ENCODE measurements around the gene EML1. TPM values are rescaled to one million over a fixed set of nuclear protein-coding genes. Genes with fewer than 3 reads are reported as not detected.

The EML1 gene
- total and polyA plus RNA-seq, 10 donors = 1.8 to 15.5 (median 6.0) TPM

DNA sequence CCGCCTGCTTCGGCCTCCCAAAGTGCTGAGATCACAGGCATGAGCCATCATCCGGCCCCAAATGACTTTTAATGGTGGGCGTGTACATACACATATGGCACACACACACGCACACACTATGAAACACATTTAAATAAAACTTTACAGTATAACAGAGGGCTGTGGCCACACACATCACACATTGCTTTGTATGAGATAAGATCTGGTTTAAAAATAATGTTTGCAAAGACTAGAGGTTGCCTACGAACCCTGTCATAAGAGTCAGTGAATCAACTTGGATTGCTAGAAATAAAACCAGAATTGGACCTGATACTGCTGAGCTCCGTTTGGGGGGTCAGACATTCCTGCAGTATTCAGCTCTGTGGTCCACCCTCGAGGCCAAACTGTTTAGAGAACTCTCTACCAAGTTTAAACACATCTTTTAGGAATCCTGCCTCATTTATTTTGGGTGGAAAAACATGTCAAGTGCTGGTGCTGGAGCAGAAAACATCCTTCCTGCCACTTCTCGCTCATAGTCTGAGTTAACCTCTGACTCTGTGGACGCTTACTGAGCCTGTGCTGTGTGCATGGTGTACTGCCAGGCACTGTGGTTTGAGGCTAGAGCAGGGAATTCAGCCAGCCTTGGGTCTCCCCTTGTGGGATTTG, 47.8 kb upstream of the EML1 start:
- intact Hi-C loops (cut with DNase I; ENCODE audit: low total_unique reads) = no loop called here
- Histone ChIP-seq H3K9me3 (no peaks in the 10 kb centered on the region), H3K4me1 (peaks cover 5 to 34% (median 18%) of the 10 kb centered on the region in 6 donors), H3K27me3 (replicated peaks in 1 of 7) (peaks cover 0 to 14% (median 0%) of the 10 kb centered on the region in 7 donors), H3K4me3 (no peak overlapping the region), H3K36me3 (no peaks in the 10 kb centered on the region), H3K27ac (peak overlapping the region in 5 of 8 donors; percentile 23 to 71 (median 58))
- DNase-seq = no peak
- TF ChIP-seq, protein P1, sequence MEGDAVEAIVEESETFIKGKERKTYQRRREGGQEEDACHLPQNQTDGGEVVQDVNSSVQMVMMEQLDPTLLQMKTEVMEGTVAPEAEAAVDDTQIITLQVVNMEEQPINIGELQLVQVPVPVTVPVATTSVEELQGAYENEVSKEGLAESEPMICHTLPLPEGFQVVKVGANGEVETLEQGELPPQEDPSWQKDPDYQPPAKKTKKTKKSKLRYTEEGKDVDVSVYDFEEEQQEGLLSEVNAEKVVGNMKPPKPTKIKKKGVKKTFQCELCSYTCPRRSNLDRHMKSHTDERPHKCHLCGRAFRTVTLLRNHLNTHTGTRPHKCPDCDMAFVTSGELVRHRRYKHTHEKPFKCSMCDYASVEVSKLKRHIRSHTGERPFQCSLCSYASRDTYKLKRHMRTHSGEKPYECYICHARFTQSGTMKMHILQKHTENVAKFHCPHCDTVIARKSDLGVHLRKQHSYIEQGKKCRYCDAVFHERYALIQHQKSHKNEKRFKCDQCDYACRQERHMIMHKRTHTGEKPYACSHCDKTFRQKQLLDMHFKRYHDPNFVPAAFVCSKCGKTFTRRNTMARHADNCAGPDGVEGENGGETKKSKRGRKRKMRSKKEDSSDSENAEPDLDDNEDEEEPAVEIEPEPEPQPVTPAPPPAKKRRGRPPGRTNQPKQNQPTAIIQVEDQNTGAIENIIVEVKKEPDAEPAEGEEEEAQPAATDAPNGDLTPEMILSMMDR (IDR thresholded peaks at IDR 0.05 in 8 of 11, conservative IDR thresholded peaks at IDR 0.05 in 3 of 11) = no peak
- TF ChIP-seq POLR2A (IDR thresholded peaks at IDR 0.05) (no peak), POLR2AphosphoS5 (IDR thresholded peaks at IDR 0.05) (peak in 1 of 3 donors; percentile 5)
- 56 to 65% (median 60%) methylated on average over 10 of the region's 10 CpGs for WGBS, 5 donors

DNA sequence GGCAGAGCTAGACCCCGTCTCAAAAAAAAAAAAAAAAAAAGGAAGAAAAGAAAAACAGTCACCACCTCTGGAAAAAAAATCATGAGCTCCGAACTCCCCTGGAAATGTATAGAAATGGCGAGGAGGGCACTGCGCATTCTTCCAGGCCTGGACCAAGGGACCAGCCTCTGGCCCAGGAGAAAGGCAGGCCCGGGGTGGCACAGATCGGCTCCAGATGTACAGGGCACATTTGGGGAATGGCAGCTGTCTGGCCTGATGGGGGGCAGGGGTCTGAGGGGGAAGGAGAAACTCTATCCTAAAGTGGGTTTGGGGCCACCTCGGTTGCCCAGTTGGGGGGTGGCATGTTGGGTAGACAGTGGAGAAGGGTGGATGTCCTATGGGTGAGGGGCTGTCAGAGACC, 46.0 kb upstream of the EML1 start:
- TF ChIP-seq POLR2A (IDR thresholded peaks at IDR 0.05) (no peak), POLR2AphosphoS5 (IDR thresholded peaks at IDR 0.05) (no peak)
- TF ChIP-seq, protein P1 (IDR thresholded peaks at IDR 0.05 in 8 of 11, conservative IDR thresholded peaks at IDR 0.05 in 3 of 11) = no peak
- Histone ChIP-seq H3K36me3 (no peaks in the 10 kb centered on the region), H3K27me3 (replicated peaks in 1 of 7) (peaks cover 0 to 30% (median 0%) of the 10 kb centered on the region in 7 donors), H3K4me3 (no peak overlapping the region), H3K27ac (peak overlapping the region in 2 of 8 donors; percentile 62 to 71), H3K9me3 (no peaks in the 10 kb centered on the region), H3K4me1 (peaks cover 4 to 31% (median 19%) of the 10 kb centered on the region in 6 donors)
- WGBS, 5 donors = 61 to 86% (median 66%) methylated on average over 6 to 7 of the region's 7 CpGs
- intact Hi-C loops (cut with DNase I; ENCODE audit: low total_unique reads) = no loop called here
- peak; percentile 58 for DNase-seq

DNA sequence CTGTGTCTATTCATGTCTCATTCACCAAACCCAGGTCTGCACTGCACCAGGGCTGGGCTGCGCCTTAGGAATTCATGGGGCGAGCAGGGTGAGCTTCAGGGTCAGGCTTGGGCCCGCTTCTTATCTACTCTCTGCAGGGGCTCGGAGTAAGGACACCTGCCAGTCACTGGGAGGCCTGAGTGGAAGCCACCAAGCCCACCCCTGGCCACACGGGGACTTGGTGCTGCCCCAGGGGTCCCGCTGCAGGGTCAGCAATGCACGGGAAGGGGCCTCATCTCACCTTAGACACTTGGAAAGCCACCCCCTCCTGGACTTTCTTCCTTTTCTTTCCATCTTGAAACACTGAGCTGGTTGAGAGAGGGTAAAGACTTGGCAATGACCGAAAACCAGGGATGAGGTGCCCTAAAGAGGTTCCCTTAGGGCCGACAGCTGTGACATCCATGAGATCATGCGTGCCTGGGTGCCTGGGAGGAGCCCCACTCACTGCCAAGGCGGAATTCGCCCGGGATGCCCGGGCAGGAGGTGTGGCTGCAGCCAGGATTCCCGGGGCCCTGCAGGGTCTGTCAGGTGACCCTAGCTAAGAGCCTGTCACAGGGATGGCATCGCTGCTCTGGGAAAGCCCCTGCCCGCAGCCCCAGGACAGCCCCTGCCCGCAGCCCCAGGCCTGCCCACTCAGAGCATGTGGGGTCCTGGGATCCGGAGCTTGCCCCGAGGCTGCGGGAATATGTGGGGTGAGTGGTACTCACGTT, 45.5 kb upstream of the EML1 start:
- no peaks in the 10 kb centered on the region for H3K9me3 ChIP-seq
- no peak overlapping the region for H3K4me3 ChIP-seq
- TF ChIP-seq POLR2A (IDR thresholded peaks at IDR 0.05) (no peak), POLR2AphosphoS5 (IDR thresholded peaks at IDR 0.05) (no peak)
- TF ChIP-seq, protein P1 (IDR thresholded peaks at IDR 0.05 in 8 of 11, conservative IDR thresholded peaks at IDR 0.05 in 3 of 11) = no peak
- 86 to 92% (median 88%) methylated on average over 12 to 22 of the region's 22 CpGs for WGBS, 5 donors
- H3K27ac ChIP-seq = peak overlapping the region in 1 of 8 donors; percentile 62
- intact Hi-C loops (cut with DNase I; ENCODE audit: low total_unique reads) = no loop called here
- H3K36me3 ChIP-seq = no peaks in the 10 kb centered on the region
- H3K4me1 ChIP-seq = peaks cover 10 to 36% (median 22%) of the 10 kb centered on the region in 6 donors
- peak; percentile 47 for DNase-seq
- H3K27me3 ChIP-seq (replicated peaks in 1 of 7) = peaks cover 0 to 36% (median 0%) of the 10 kb centered on the region in 7 donors

DNA sequence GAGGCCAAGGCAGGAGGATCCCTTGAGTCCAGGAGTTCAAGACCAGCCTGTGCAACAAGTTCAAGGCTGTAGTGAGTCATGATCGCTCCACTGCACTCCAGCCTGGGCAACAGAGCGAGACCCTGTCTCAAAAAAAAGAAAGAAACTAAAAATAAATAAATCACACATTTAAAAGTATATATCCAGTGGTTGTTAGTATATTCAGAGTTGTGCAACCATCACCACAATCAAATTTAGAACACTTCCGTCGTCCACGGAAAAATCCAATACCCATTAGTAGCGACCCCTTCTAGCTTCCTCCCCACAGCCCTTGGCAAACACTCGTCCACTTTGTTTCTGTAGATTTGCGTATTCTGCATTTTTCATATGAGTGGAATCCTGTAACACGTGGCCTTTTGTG, 44.7 kb upstream of the EML1 start:
- intact Hi-C loops (cut with DNase I; ENCODE audit: low total_unique reads) = no loop called here
- no peak overlapping the region for H3K27ac ChIP-seq
- no peak for DNase-seq
- H3K9me3 ChIP-seq = no peaks in the 10 kb centered on the region
- H3K27me3 ChIP-seq (replicated peaks in 1 of 7) = peaks cover 0 to 44% (median 0%) of the 10 kb centered on the region in 7 donors
- 73 to 80% (median 75%) methylated on average over 9 of the region's 9 CpGs for WGBS, 5 donors
- H3K36me3 ChIP-seq = no peaks in the 10 kb centered on the region
- H3K4me3 ChIP-seq = no peak overlapping the region
- TF ChIP-seq, protein P1 (IDR thresholded peaks at IDR 0.05 in 8 of 11, conservative IDR thresholded peaks at IDR 0.05 in 3 of 11) = no peak
- TF ChIP-seq POLR2A (IDR thresholded peaks at IDR 0.05) (no peak), POLR2AphosphoS5 (IDR thresholded peaks at IDR 0.05) (no peak)
- H3K4me1 ChIP-seq = peaks cover 11 to 43% (median 23%) of the 10 kb centered on the region in 6 donors

Data from spleen (tissue), 11 donors.